Endothelial cell of umbilical vein (primary cell): ENCODE data around the gene BRD1.

ENCODE experiments used
- CTCF ChIP-seq, 2 donors: IDR thresholded peaks; 1 replicate in 1 of 2; 2 replicates in 1 of 2; pipeline ENCODE4 v1.5.1; 2011; ENCODE audit warnings: low read length in 2 of 2, mild to moderate bottlenecking in 2 of 2, moderate library complexity in 2 of 2, control low read depth in 1 of 2, inconsistent platforms in 1 of 2, low read depth in 1 of 2; ENCODE audit not compliant: insufficient read depth in 1 of 2; ENCODE audit errors: extremely low read depth in 1 of 2
- JUN ChIP-seq: IDR thresholded peaks from 2 replicates; pipeline ENCODE4 v1.6.1; 2011; ENCODE audit warnings: borderline replicate concordance, low read depth; ENCODE audit not compliant: insufficient read length, insufficient read depth
- POLR2A ChIP-seq: IDR thresholded peaks from 2 replicates; pipeline ENCODE4 v1.6.1; 2012; ENCODE audit warnings: low read depth, mild to moderate bottlenecking, control low read depth, low read length

- TF ChIP-seq CTCF (IDR thresholded peaks at IDR 0.05; ENCODE audit: extremely low read depth in 1 of 2, insufficient read depth in 1 of 2, low read depth in 1 of 2, low read length in 2 of 2) (no peak), JUN (no peak), POLR2A (no peak)
Observed at GRCh38 chr22:49765091-49765771, 62.4 kb downstream of the BRD1 start.
